NCI-H526 (cell line): Measurements from ENCODE around the gene ATP8A2.
"Not testable (repeated sequence)": the region's sequence is repeated elsewhere in the genome, so short reads cannot be mapped to it uniquely, and the experiment has no call there.

Source experiments
- DNase-seq, 2 experiments: peaks; one replicate each; lab custom pipeline; 2025; lab: John Stamatoyannopoulos, UW

The ATP8A2 gene

GRCh38 chr13:25463496-25463895 is 91.7 kb downstream of the ATP8A2 start:
- DNase-seq = no peak

GRCh38 chr13:25466880-25467279 is 95.1 kb downstream of the ATP8A2 start:
- DNase-seq = no peak

- DNase-seq = peak; percentile 57 to 89
Measured at GRCh38 chr13:25468325-25469168, 96.8 kb downstream of the ATP8A2 start.

GRCh38 chr13:25469169-25469525 is 97.4 kb downstream of the ATP8A2 start:
- no peak for DNase-seq

GRCh38 chr13:25473864-25474263 is 102.1 kb downstream of the ATP8A2 start:
- DNase-seq = no peak

GRCh38 chr13:25478186-25478585 is 106.4 kb downstream of the ATP8A2 start:
- DNase-seq = no peak

GRCh38 chr13:25489238-25489637 is 117.5 kb downstream of the ATP8A2 start:
- no peak for DNase-seq

- no peak for DNase-seq
Measured at GRCh38 chr13:25490236-25490635, 118.5 kb downstream of the ATP8A2 start.

GRCh38 chr13:25493931-25494640 is 122.3 kb downstream of the ATP8A2 start:
- no peak for DNase-seq

- no peak for DNase-seq
Measured at GRCh38 chr13:25494698-25495411, 123.1 kb downstream of the ATP8A2 start.

GRCh38 chr13:25501231-25501630 is 129.5 kb downstream of the ATP8A2 start:
- DNase-seq = no peak

GRCh38 chr13:25502031-25502430 is 130.3 kb downstream of the ATP8A2 start:
- DNase-seq = no peak

- DNase-seq = no peak
Measured at GRCh38 chr13:25502551-25502950, 130.8 kb downstream of the ATP8A2 start.

GRCh38 chr13:25503856-25504255 is 132.1 kb downstream of the ATP8A2 start:
- DNase-seq = no peak

GRCh38 chr13:25507841-25508240 is 136.1 kb downstream of the ATP8A2 start:
- peak; percentile 61 to 79 for DNase-seq

- DNase-seq = not testable (repeated sequence)
Measured at GRCh38 chr13:25513060-25513459, 141.3 kb downstream of the ATP8A2 start.

GRCh38 chr13:25518441-25518840 is 146.7 kb downstream of the ATP8A2 start:
- DNase-seq = no peak

- no peak for DNase-seq
Measured at GRCh38 chr13:25525884-25526283, 154.1 kb downstream of the ATP8A2 start.

- no peak for DNase-seq
Measured at GRCh38 chr13:25528266-25528665, 156.5 kb downstream of the ATP8A2 start.

GRCh38 chr13:25529425-25529824 is 157.7 kb downstream of the ATP8A2 start:
- no peak for DNase-seq

- no peak for DNase-seq
Measured at GRCh38 chr13:25538276-25538675, 166.5 kb downstream of the ATP8A2 start.

GRCh38 chr13:25541434-25542123 is 169.8 kb downstream of the ATP8A2 start:
- DNase-seq = no peak
